ENCODE measurements around the gene CEACAM1. TPM values are rescaled to one million over a fixed set of nuclear protein-coding genes. Genes with fewer than 3 reads are reported as not detected.
"Not testable (repeated sequence)": the region's sequence is repeated elsewhere in the genome, so short reads cannot be mapped to it uniquely, and the experiment has no call there.

Gene CEACAM1
- total RNA-seq, 1 donor from 2014 or later: 13.8 TPM

GRCh38 chr19:42505066-42505465 is 23.2 kb downstream of the CEACAM1 start:
- intact Hi-C loops (cut with DNase I): no loop called here
- TF ChIP-seq CTCF (IDR thresholded peaks at IDR 0.05): no peak
- ATAC-seq: no peak
- Histone ChIP-seq H3K9me3 (no peaks in the 10 kb centered on the region), H3K4me3 (no peak overlapping the region), H3K27me3 (ENCODE audit: low read depth) (no peaks in the 10 kb centered on the region), H3K4me1 (no peaks in the 10 kb centered on the region), H3K27ac (no peak overlapping the region), H3K36me3 (no peaks in the 10 kb centered on the region)
- DNase-seq: no peak

DNA sequence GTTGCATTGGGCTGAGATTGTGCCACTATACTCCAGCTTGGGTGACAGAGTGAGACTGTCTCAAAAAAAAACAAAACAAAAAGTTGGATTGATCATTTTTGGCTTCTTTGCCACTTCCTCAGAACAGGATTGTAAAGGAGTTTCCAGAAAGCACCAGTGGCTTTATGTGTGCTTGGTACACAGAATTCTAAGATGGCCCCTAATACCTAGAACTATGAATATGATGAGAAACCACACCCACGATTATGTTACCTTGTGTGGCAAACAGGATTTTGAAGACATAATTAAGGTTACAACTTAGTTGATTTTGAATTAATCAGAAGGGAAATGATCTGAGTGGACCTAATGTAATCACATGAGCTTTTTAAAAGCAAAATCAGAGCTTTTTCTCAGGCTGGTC is 26.5 kb downstream of the CEACAM1 start:
- no peaks in the 10 kb centered on the region for H3K36me3 ChIP-seq
- intact Hi-C loops (cut with DNase I): no loop called here
- TF ChIP-seq CTCF (IDR thresholded peaks at IDR 0.05): no peak
- DNase-seq (no peak), ATAC-seq (no peak)
- H3K4me1 ChIP-seq: peaks cover 24% of the 10 kb centered on the region
- no peak overlapping the region for H3K4me3 ChIP-seq
- H3K27ac ChIP-seq: no peak overlapping the region
- no peaks in the 10 kb centered on the region for H3K9me3 ChIP-seq
- H3K27me3 ChIP-seq (ENCODE audit: low read depth): no peaks in the 10 kb centered on the region

- DNase-seq; H3K27me3 ChIP-seq (ENCODE audit: low read depth); H3K27ac ChIP-seq; intact Hi-C loops (cut with DNase I); H3K36me3 ChIP-seq; ATAC-seq; H3K4me3 ChIP-seq; H3K9me3 ChIP-seq: not testable (repeated sequence)
- H3K4me1 ChIP-seq: peaks cover 27% of the 10 kb centered on the region
These were observed 27.0 kb downstream of the CEACAM1 start for GRCh38 chr19:42501243-42501642.

DNA sequence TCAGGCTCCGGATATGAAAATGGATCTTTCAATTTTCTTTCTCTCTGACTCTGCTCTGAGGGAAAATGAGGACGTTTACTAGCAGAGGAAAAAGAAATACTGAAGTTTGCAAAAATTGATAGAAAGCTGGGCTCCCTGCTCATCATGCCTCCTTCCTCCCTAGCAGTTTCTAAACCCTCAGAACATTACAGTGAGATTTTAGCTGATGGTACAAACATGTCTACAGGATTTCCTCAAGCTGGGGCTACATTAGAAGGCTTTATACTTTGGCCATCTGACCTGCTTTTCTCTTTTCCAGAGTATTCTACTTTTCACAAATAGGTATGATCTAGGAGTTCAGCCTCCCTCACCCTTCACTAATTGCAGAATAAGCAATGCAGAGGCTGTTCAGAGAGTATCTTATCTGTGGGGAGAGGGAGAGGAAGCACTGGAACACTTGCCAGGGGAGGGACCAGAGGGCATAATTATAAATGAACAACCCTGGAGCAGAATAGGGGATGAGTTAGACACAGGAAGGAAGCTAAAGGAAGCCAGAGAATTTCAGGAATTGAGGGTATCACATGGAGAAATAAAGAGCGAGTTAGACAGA is 30.0 kb downstream of the CEACAM1 start:
- H3K4me3 ChIP-seq: no peak overlapping the region
- no peak for ATAC-seq
- H3K9me3 ChIP-seq: no peaks in the 10 kb centered on the region
- H3K27ac ChIP-seq: no peak overlapping the region
- no peaks in the 10 kb centered on the region for H3K27me3 ChIP-seq (ENCODE audit: low read depth)
- H3K36me3 ChIP-seq: no peaks in the 10 kb centered on the region
- no peak for DNase-seq
- intact Hi-C loops (cut with DNase I): no loop called here
- H3K4me1 ChIP-seq: peaks cover 27% of the 10 kb centered on the region
- no peak for TF ChIP-seq CTCF (IDR thresholded peaks at IDR 0.05)

- Histone ChIP-seq H3K4me1 (peaks cover 27% of the 10 kb centered on the region), H3K36me3 (no peaks in the 10 kb centered on the region), H3K9me3 (no peaks in the 10 kb centered on the region), H3K27ac (peak overlapping the region; percentile 41), H3K4me3 (no peak overlapping the region), H3K27me3 (ENCODE audit: low read depth) (no peaks in the 10 kb centered on the region)
- intact Hi-C loops (cut with DNase I): no loop called here
- ATAC-seq (peak; percentile 40 to 73), DNase-seq (no peak)
- no peak for TF ChIP-seq CTCF (IDR thresholded peaks at IDR 0.05)
These were observed 30.7 kb downstream of the CEACAM1 start for GRCh38 chr19:42497492-42498168.

DNA sequence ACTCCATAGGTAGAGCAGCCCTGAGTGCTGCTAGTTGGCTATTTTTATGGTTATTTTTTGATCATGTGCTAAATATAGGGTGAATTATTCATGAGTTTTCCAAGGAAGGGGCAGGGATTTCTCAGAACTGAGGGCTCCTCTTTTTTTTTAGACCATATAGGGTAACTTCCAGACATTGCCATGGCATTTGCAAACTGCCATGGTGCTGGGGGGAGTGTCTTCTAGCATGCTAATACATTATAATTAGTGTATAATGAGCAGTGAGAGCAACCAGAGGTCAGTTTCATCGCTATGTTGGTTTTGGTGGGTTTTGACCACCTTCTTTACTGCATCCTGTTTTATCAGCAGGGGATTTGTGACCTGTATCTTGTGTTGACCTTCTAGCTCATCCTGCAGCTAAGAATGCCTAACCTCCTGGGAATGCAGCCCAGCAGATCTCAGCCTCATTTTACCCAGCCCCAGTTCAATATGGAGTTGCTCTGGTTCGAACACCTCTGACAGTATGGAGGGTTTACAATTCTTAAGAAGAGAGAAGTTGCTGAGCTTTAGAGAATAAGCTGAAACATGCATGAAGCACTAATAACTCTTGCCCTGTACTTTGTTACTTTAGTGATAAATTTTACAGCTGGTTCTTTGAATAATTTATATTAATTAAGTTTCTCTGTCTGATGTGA is 31.7 kb downstream of the CEACAM1 start:
- no peak for TF ChIP-seq CTCF (IDR thresholded peaks at IDR 0.05)
- Histone ChIP-seq H3K27me3 (ENCODE audit: low read depth) (no peaks in the 10 kb centered on the region), H3K9me3 (no peaks in the 10 kb centered on the region), H3K27ac (no peak overlapping the region), H3K4me3 (no peak overlapping the region), H3K4me1 (peaks cover 27% of the 10 kb centered on the region), H3K36me3 (no peaks in the 10 kb centered on the region)
- intact Hi-C loops (cut with DNase I): no loop called here
- DNase-seq (no peak), ATAC-seq (no peak)
